Loucy (cell line): Measurements from ENCODE around the gene ACD.

Experiments used
- EZH2phosphoT487 ChIP-seq: fragments of 200-600 bp; IDR thresholded peaks from 2 replicates; pipeline ENCODE4 v1.6.1; 2018; ENCODE audit warnings: antibody characterized with exemption, mild to moderate bottlenecking, moderate library complexity, borderline replicate concordance
- TF ChIP-seq, protein P1 (sequence below): fragments of 200-600 bp; sonication (generic); conservative IDR thresholded peaks from 2 replicates; pipeline ENCODE4 v1.5.1; 2014; ENCODE audit warnings: mild to moderate bottlenecking, antibody characterized with exemption, low read length

DNA sequence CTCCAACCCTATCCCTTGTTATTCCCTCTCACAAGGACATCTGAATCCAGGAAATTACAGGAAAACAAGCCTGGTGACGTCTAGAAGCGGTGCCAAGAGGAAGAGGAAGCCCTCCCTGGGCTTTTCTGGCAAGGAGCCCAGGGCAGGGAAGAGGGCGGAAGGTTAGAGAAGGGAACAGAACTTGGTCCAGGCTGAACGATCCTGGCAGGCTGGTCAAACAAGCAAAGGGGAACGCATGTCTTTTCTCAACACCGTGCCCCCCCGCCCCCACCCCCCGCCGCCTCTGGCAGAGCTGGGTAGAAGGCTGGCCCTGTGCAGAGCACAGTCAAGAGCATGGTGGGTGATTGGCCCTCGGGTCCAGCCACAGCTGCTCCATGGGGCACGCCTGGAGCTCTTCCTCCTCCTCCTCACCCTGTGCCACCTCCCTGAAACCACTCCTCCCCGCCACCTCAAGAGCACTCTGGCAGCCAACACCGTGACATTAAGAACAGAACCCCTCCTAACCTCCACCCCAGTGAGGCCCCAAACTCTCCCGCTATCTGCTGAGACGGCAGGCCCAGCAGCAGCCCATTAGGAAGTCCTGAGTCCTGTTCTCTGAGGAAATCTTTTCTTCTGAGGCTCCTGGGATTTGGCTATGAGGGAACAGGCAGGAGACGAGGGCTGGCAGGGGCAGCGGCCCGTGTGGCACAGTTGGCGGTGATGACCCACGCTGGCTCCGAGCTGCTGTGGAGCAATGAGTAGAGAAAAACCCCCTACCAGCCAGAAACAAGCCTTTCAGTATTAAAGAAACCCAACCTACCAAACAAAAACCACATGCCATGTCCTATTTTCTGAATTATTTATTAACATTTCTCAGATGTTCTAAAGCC is 13.9 kb upstream of the ACD start:
- TF ChIP-seq, protein P1, sequence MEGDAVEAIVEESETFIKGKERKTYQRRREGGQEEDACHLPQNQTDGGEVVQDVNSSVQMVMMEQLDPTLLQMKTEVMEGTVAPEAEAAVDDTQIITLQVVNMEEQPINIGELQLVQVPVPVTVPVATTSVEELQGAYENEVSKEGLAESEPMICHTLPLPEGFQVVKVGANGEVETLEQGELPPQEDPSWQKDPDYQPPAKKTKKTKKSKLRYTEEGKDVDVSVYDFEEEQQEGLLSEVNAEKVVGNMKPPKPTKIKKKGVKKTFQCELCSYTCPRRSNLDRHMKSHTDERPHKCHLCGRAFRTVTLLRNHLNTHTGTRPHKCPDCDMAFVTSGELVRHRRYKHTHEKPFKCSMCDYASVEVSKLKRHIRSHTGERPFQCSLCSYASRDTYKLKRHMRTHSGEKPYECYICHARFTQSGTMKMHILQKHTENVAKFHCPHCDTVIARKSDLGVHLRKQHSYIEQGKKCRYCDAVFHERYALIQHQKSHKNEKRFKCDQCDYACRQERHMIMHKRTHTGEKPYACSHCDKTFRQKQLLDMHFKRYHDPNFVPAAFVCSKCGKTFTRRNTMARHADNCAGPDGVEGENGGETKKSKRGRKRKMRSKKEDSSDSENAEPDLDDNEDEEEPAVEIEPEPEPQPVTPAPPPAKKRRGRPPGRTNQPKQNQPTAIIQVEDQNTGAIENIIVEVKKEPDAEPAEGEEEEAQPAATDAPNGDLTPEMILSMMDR, result no peak
- no peak for TF ChIP-seq EZH2phosphoT487
